Omental fat pad (tissue), 4 donors: ENCODE data around the gene PRKAG2. TPM values are rescaled to one million over a fixed set of nuclear protein-coding genes. Genes with fewer than 3 reads are reported as not detected.

Source experiments
- ATAC-seq: fragments of 150-250 bp; one replicate; pipeline ENCODE4 v1.9.1; 2016; ENCODE audit warnings: mild to moderate bottlenecking, moderate library complexity; ENCODE audit not compliant: low FRiP score
- DNase-seq: peaks from one replicate; pipeline ENCODE4 v3.0.0-alpha.2; 2019; ENCODE audit warnings: low spot score
- total RNA-seq, 4 donors: library from RNA; depleted of rRNA; stranded (reverse); fragments of >200 nt; gene quantifications; one replicate each; pipeline ENCODE4 v1.1.0, GENCODE V29; 2016
- TF ChIP-seq, protein P1 (sequence below), 3 donors: fragments of 450-650 bp; IDR thresholded peaks; one replicate each; pipeline ENCODE4 v1.5.1; 2016 to 2017; ENCODE audit warnings: antibody characterized with exemption in 3 of 3, mild to moderate bottlenecking in 3 of 3, moderate library complexity in 2 of 3

The PRKAG2 gene
- total RNA-seq, 4 donors from 2014 or later = 31.6 to 49.5 (median 36.9) TPM

DNA sequence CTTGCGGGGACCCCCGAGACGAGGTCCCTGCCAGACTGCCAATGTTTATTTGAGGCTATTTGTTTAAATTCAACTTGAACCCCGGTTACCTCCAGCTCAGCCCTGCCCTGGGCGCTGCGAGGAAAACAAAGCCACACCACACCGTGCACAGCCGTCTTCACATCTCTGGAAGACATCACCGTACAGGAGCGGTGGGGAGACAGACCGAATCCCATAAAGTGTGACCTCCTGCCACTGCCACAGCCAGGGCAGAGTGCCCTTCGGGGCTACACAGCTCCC is 40.0 kb downstream of the PRKAG2 start:
- DNase-seq = no peak
- ATAC-seq = no peak
- TF ChIP-seq, protein P1, sequence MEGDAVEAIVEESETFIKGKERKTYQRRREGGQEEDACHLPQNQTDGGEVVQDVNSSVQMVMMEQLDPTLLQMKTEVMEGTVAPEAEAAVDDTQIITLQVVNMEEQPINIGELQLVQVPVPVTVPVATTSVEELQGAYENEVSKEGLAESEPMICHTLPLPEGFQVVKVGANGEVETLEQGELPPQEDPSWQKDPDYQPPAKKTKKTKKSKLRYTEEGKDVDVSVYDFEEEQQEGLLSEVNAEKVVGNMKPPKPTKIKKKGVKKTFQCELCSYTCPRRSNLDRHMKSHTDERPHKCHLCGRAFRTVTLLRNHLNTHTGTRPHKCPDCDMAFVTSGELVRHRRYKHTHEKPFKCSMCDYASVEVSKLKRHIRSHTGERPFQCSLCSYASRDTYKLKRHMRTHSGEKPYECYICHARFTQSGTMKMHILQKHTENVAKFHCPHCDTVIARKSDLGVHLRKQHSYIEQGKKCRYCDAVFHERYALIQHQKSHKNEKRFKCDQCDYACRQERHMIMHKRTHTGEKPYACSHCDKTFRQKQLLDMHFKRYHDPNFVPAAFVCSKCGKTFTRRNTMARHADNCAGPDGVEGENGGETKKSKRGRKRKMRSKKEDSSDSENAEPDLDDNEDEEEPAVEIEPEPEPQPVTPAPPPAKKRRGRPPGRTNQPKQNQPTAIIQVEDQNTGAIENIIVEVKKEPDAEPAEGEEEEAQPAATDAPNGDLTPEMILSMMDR (IDR thresholded peaks at IDR 0.05) = no peak

DNA sequence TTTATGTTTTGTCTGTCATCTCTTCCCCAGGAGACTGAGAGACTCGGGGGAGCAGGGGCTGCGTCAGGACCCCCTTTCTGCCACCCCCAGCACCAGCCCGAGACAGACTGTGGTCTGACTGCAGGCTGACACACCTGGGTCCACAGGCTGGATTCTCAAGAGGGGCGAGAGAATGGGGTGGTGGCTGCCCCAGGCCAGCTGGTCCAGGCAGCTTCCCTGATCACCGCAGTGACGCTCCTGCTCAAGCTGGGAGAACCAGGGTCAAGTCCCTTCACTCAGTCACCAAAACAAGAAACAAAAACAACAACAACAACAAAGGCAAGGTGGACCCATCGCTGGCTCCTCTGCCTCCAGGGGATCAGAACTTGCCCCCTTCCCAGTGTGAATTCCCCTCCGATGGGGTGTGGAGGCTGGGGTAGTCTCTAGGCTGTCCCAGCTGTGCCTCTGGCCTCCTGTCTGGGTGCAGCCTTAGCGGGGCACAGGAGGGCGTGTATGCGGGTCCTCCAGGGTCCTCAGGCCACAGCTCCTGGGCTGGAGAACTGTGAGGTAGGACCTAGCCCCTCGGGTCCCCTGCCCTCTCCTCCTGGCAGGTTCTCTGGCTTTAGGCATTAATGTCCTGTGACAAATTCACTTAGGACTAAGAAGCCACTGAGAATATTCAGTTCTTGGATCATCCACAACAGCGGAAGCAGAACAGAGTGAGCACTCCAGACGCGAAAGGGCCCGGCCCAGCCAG is 40.6 kb downstream of the PRKAG2 start:
- ATAC-seq (no peak), DNase-seq (no peak)
- TF ChIP-seq, protein P1 (IDR thresholded peaks at IDR 0.05) = no peak

DNA sequence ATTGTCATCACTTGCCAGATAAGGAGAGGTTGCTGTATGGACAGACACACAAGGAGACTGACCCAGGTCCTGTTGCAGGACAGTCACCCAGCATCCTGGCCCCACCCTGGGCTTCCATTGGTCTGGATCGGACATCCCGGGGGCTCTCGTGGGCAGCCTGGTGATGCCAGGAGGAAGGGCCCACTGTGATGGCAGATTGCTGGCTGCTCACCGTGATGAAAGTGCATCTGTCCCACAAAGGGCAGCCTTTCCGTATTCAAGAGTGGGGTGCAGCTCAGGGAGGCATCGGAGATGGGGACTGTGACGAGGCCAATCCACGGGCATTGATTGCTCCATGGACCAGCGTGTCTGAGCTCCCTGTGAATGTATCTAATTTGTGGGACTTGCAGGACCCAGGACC is 41.3 kb downstream of the PRKAG2 start:
- no peak for ATAC-seq
- TF ChIP-seq, protein P1 (IDR thresholded peaks at IDR 0.05) = no peak
- DNase-seq = no peak

DNA sequence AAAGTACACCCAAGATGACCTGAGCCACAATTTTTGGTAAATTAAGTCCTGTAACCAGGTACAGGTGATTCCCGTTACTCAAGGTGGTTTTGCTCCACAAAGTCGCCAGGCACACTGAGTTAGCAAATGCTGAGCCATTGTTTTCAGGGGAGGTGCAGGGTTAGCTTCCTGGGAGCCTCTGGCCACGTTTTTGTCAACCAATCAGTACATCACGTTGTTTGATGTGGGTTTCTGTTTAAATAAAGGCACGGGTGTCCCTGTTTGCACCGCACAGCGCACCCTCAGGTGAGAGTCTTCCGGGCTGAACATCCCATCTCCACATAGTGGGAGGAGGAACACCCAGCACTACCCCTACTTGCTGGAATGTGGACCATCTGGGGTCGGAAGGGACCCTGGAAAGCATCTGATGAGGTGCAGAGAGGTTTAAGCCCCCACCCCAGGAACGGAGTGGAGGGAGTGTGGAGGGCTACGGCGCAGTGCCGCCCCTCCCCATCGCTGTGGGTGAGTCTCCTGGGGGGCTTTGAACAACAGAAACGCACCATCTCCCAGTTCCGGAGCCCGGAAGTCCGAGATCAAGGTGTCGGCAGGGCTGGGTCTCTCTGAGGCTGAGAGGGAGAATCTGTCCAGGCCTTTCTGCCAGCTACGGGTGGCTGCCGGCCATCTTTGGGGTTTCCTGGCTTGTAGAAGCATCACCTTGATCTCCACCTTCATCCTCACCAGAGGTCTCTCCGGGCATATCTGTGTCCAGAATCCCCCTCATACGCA is 42.5 kb downstream of the PRKAG2 start:
- DNase-seq = no peak
- TF ChIP-seq, protein P1 (IDR thresholded peaks at IDR 0.05) = no peak
- ATAC-seq = no peak

DNA sequence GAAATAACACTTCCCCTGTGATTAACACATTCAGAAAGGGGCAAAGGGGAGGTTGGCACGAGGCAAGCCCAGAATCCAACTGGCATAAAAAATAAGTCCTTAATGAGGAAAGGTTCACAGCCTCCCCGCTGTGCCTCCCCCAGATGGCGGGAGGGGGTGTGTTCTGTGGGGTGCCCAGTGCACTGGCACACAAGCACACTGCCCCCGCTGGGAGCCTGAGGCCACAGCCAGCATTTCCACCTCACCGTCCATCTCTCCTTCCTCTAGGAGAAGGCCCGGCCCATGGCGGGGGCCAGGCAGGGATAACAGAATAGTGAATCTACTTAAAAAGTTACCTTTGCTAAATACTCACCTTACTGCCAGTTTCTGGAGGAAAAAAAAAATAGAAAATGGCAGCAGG is 43.2 kb downstream of the PRKAG2 start:
- TF ChIP-seq, protein P1 (IDR thresholded peaks at IDR 0.05) = no peak
- ATAC-seq = no peak
- no peak for DNase-seq

DNA sequence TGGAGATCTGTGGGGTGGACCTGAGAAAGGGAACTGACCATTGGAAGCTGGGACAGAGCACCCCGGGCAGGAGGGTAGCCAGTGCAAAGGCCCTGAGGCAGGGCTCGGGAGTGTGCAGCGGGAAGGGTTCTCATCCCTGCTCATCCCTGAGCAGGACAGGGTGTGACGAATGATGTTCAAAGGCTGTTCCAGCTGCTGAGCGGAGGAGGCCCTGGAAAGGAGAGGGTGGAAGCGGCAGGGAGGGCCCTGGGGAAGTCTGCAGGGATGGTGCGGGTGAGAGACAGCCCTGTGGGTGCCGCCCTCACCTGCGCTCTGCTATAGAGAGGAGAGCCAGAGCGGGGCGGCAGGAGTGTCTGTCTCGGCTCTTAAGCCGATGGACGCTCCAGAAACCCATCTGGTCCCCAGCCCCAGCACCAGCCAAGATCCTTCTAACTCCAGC is 43.7 kb downstream of the PRKAG2 start:
- TF ChIP-seq, protein P1 (IDR thresholded peaks at IDR 0.05) = no peak
- DNase-seq (no peak), ATAC-seq (no peak)

DNA sequence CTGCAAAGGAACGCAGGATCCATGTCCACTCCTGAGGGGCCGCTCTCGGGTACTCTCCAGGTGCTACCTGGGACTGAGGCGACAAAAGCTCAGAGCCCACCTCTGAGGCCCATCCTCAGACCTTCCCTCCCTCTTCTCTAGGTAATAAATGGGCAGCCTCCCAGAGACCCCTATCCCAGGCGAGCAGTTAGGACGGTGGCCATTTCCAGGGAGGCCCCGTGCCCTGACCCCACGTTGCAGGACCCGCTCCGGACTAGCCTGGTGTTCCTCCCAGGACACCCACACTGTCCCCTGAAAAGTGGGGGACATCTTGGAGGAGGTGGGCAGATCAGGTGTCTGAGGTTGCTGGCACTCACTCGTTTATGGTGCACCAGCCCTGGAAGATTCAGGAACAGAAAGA is 44.3 kb downstream of the PRKAG2 start:
- no peak for ATAC-seq
- TF ChIP-seq, protein P1 (IDR thresholded peaks at IDR 0.05) = no peak
- no peak for DNase-seq
